Temporal lobe (tissue), 2 donors: ENCODE results near the gene SHMT1. TPM values are rescaled to one million over a fixed set of nuclear protein-coding genes. Genes with fewer than 3 reads are reported as not detected.

ENCODE experiments used
- small RNA-seq: library from RNA; depleted of rRNA; stranded (forward); fragments of <200 nt; gene quantifications from one replicate; pipeline ENCODE3, GENCODE V24; 2014; ENCODE audit warnings: low replicate concordance
- total RNA-seq: library from RNA; depleted of rRNA; stranded (reverse); fragments of >200 nt; gene quantifications from one replicate; pipeline ENCODE4 v1.2.3, GENCODE V29; 2014

SHMT1 gene
- total RNA-seq, 1 donor from 2014 or later: 3.0 TPM

Small RNAs within 50 kb of the gene (small RNA-seq; reads per million reads assigned to genes)
- not detected for gene AL353997.5

Other genes with a start within 250 kb of the SHMT1 start
- 41.8 TPM for gene ALKBH5, start 179.7 kb downstream of the SHMT1 start, total RNA-seq
- 27.5 TPM for gene LLGL1, start 137.9 kb downstream of the SHMT1 start, total RNA-seq
- gene FLII, start 104.8 kb downstream of the SHMT1 start, total RNA-seq: 38.1 TPM
- gene MIEF2, start 102.9 kb downstream of the SHMT1 start, total RNA-seq: 22.4 TPM
- gene TOP3A, start 48.6 kb downstream of the SHMT1 start, total RNA-seq: 28.0 TPM
- gene SMCR8, start 48.3 kb downstream of the SHMT1 start, total RNA-seq: 9.3 TPM
- gene EVPLL, start 14.2 kb upstream of the SHMT1 start, total RNA-seq: not detected
- not detected for gene LGALS9C, start 113.2 kb upstream of the SHMT1 start, total RNA-seq